WERI-Rb-1 (cell line): ENCODE measurements around the gene RNF223.
A peak's percentile ranks its signal among the peaks of the same experiment; 100 is the strongest.

Source experiments
- DNase-seq: peaks from one replicate; pipeline ENCODE4 v3.0.0-alpha.2; 2020
- H3K27ac ChIP-seq: fragments of 250-450 bp; sonication (Bioruptor Pico); 2 replicates; pipeline ENCODE4 v1.5.1; 2020; ENCODE audit warnings: mild to moderate bottlenecking, moderate library complexity
- H3K27me3 ChIP-seq: fragments of 250-450 bp; sonication (Bioruptor Pico); 2 replicates; pipeline ENCODE4 v1.5.1; 2021; ENCODE audit warnings: mild to moderate bottlenecking, low read depth, moderate library complexity; ENCODE audit not compliant: insufficient read depth, severe bottlenecking
- H3K36me3 ChIP-seq: fragments of 250-450 bp; sonication (Bioruptor Pico); 2 replicates; pipeline ENCODE4 v1.5.1; 2020; ENCODE audit warnings: mild to moderate bottlenecking, moderate library complexity
- H3K4me3 ChIP-seq: 2 replicates; pipeline ENCODE4 v1.5.1; 2011; ENCODE audit warnings: low read depth, mild to moderate bottlenecking, control low read depth, low read length
- H3K9me3 ChIP-seq: fragments of 250-450 bp; sonication (Bioruptor Pico); 2 replicates; pipeline ENCODE4 v1.5.1; 2021; ENCODE audit warnings: mild to moderate bottlenecking, moderate library complexity; ENCODE audit not compliant: severe bottlenecking
- TF ChIP-seq, protein P1 (sequence below): IDR thresholded peaks from 2 replicates; pipeline ENCODE4 v1.5.1; 2011; ENCODE audit warnings: low read depth, mild to moderate bottlenecking, control low read depth, inconsistent platforms, low read length

RNF223 gene

DNA sequence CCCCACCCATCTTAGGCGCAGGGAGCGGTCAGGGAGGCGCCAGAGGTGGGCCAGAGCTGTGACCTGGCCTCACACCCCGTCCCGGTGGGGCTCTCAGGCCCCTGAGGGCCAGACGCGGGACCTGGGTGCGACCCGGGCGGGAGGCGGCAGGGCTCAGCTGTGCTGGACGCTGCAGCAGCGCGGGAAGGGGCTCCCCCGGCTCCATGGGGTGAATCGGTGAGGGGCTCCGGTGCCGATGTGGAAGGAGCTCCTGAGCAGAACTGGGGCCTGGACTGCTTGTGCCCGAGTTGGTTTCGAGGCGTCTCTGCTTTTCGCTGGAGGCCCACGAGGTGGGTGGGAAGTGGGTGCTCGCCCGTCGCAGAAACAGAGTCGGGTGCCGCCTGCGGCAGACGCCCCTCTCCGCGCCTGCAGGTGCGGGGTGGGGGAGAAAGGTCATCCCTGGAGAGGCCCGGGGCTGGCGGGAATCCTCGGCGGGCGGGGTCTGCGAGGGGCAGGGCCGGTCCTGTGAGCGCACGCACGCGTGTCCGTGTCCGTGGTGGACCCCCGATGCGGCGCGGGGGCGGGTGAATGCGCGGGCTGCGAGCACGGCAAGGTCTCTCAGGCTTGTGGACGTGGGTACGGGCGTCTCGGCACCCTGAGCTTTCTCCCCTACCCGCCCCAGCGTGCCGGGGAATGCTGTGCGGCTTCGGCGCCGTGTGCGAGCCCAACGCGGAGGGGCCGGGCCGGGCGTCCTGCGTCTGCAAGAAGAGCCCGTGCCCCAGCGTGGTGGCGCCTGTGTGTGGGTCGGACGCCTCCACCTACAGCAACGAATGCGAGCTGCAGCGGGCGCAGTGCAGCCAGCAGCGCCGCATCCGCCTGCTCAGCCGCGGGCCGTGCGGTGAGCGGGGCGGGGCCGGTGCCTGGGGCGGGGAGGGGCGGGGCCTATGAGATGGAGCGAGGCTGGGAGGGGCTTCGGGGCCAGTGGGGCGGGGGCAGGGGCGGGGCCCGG is 33.8 kb downstream of the RNF223 start:
- no peak for DNase-seq
- TF ChIP-seq, protein P1, sequence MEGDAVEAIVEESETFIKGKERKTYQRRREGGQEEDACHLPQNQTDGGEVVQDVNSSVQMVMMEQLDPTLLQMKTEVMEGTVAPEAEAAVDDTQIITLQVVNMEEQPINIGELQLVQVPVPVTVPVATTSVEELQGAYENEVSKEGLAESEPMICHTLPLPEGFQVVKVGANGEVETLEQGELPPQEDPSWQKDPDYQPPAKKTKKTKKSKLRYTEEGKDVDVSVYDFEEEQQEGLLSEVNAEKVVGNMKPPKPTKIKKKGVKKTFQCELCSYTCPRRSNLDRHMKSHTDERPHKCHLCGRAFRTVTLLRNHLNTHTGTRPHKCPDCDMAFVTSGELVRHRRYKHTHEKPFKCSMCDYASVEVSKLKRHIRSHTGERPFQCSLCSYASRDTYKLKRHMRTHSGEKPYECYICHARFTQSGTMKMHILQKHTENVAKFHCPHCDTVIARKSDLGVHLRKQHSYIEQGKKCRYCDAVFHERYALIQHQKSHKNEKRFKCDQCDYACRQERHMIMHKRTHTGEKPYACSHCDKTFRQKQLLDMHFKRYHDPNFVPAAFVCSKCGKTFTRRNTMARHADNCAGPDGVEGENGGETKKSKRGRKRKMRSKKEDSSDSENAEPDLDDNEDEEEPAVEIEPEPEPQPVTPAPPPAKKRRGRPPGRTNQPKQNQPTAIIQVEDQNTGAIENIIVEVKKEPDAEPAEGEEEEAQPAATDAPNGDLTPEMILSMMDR: no peak
- Histone ChIP-seq H3K9me3 (peaks cover 3% of the 10 kb centered on the region), H3K27ac (no peak overlapping the region), H3K4me3 (no peak overlapping the region), H3K27me3 (no peaks in the 10 kb centered on the region), H3K36me3 (peaks cover 49% of the 10 kb centered on the region)

DNA sequence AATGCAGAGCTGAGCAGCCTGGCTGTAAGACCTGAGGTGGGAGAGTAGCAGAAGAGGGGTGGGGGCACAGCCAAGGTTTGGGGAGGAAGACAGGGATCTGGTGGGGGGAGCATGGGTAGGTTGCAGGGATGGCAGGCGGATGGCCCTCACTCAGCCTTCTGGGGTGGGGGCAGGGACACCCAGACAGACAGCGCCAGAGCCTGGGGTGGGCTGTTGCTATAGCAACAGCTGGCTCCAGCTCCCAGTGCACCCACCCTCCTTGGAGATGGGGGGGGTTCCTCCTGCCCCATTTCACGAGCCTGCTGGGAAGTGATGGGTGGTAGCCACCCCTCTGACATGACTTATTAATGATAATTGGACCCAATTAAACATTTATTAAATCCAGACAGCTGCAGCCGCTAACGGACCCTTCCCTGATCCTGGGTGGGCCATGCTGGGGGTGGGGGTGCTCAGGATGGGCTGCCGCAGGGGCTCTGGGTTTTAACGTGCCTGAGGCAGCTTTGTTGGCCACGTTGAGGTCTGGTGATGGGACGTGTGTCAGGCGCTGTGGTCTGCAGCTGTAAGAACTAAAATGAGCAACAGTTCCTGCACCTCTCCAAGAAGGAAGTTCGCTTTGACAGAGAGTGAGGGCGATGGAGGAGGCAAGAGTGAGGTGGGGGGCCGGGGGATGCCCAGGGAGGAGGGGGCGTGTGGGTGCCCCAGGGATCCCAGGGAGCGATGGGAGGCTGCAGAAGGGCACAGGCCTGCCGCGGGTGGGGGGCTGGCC is 34.8 kb downstream of the RNF223 start:
- DNase-seq: no peak
- H3K4me3 ChIP-seq: no peak overlapping the region
- H3K36me3 ChIP-seq: peaks cover 47% of the 10 kb centered on the region
- peaks cover 3% of the 10 kb centered on the region for H3K9me3 ChIP-seq
- TF ChIP-seq, protein P1: no peak
- H3K27me3 ChIP-seq: no peaks in the 10 kb centered on the region
- no peak overlapping the region for H3K27ac ChIP-seq

DNA sequence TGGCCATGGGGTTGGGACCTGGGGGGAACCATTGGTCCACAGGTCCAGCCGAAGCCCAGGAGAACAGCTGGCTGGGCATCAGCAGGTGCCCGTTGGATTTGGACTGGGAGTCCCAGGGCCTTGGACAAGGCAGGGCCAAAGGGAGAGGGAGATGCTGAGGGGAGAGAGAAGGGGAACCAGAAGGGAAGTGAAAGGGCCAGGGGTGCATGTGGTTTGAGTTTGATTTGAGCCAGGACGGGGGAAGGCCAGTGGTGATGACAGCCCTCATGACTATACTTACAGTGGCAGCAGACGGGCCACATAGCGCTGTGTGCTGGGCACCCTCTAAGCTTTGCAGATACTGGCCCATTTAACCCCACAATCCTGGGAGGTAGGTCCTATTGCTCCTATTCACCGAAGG is 35.4 kb downstream of the RNF223 start:
- Histone ChIP-seq H3K4me3 (no peak overlapping the region), H3K9me3 (peaks cover 3% of the 10 kb centered on the region), H3K27ac (no peak overlapping the region), H3K27me3 (no peaks in the 10 kb centered on the region), H3K36me3 (peaks cover 44% of the 10 kb centered on the region)
- no peak for DNase-seq
- TF ChIP-seq, protein P1: no peak

DNA sequence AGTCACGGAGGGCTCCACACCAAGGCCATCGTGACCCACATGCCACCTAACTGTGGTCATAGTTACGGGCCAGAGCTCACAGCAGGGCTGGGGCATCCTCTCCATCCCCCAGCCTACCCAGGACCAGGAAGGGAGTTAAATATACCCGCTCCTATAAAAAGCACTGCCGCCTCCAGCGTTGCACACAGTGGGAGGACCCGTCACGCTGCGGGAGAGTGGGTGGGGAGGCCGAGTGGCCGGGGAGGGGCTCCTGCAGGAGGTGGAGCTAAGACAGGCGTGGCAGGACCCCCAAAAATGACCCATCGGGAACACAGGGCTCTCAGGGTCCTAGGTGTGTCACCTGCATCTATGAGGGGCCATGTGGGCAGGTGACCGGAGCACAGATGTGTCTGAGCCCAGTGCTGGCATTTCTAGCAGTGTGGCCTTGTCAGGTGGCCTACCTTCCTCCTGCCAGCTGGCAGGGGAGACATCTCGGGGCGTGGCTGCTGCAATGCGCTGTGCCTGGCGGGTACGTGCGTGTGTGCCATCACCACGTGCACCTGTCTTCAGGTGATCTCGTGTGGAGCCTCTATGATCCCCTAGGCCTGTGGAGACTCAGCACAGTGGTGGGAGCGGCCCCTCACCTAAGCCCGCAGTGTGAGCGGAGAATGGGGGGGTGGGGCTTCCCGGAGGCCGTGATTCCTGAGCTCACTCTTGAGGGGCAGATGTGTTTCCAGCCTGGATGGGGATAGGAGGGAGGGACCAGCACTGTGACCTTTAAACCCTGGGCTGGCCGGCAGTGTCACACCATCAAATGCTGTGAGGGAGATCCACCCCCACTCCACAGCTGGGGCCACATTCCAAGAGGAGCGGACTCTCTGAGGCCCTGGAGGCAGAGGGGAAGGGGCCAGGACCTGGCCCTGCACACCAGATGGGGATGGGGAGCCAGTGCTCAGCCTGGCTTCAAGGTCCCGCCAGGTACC is 36.5 kb downstream of the RNF223 start:
- DNase-seq: no peak
- Histone ChIP-seq H3K4me3 (no peak overlapping the region), H3K36me3 (peaks cover 36% of the 10 kb centered on the region), H3K9me3 (peaks cover 3% of the 10 kb centered on the region), H3K27ac (no peak overlapping the region), H3K27me3 (no peaks in the 10 kb centered on the region)
- TF ChIP-seq, protein P1: no peak

DNA sequence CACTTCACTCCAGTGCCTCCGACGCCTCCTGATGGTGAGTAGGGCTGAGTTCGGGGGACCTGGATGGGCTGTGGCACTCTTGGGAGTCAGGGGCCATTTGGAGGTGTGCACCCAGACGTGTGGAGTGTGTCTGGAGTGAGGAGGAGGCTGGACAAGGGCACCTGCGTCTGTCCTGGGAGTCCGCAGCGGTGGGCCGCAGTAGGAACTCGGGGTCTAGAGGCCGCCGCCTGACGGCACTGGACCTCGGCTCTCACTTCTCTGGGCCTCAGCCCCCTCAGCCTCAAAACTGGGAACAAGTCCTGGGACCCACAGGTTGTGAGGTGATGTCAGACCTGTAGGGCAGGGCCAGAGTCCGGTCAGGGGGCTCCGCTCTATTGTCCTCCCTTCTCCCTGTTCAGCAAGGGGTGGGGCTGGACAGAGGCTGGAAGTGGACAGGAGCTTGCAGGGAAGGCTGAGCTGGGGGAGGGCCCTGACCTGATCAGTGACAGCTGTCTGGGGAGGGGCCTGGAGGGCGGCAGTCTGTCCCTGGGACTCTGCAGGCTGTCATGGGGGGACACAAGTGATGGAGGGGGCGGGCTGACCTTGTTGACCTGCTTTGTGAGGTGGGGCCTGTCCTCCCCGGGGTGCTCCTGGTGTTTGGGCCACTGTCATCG is 38.7 kb downstream of the RNF223 start:
- H3K36me3 ChIP-seq: peaks cover 24% of the 10 kb centered on the region
- no peak overlapping the region for H3K4me3 ChIP-seq
- peaks cover 3% of the 10 kb centered on the region for H3K9me3 ChIP-seq
- TF ChIP-seq, protein P1: no peak
- peak; percentile 52 for DNase-seq
- H3K27ac ChIP-seq: no peak overlapping the region
- no peaks in the 10 kb centered on the region for H3K27me3 ChIP-seq
